ENCODE measurements around the gene HDAC6. TPM values are rescaled to one million over a fixed set of nuclear protein-coding genes. Genes with fewer than 3 reads are reported as not detected.

HDAC6 gene
- total RNA-seq, 1 experiment from 2014 or later, result 68.1 TPM

DNA sequence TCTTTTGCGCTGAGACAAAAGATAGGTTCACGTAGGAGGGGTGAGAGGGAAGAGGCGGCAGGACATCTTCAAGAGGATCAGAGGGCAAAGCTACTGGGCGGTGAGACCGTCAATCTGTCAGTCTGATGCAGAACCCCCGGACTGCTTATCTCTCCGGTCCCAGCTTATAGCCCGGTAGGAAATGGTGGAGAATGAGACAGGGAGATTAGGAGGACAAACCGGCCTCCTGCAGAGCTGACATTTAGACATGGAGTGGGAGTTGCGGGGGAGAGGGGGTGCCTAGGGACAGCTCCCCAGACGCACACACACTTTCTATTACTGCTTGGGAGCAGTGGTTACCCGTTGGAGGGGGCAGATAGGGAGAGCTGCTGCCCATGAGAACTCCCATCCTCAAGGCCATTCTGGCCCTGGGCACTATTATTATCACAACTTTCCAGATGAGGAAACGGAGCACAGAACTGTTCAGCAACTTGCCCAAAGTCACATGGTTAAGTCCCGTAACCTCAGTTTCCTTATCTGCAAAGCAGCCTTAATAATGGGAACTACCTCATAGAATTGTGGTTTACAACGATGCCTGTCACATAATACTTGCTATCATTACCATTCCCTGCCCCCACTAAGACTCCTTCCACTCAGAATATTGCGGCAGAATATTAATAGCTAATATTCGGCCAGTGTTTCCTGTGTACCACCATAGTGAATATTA, 1.1 kb upstream of the HDAC6 start:
- Mint-ChIP-seq H3K27me3 (ENCODE audit: unreplicated experiment) (no peaks in the 10 kb centered on the region), H3K4me3 (ENCODE audit: low read depth, unreplicated experiment) (peak overlapping the region; percentile 95), H3K36me3 (ENCODE audit: insufficient read depth, unreplicated experiment) (peaks cover 45% of the 10 kb centered on the region), H3K27ac (ENCODE audit: unreplicated experiment) (peak overlapping the region; percentile 98), H3K4me1 (ENCODE audit: low read depth, unreplicated experiment) (peaks cover 24% of the 10 kb centered on the region), H3K9me3 (ENCODE audit: low read depth, unreplicated experiment) (no peaks in the 10 kb centered on the region)
- no peak for DNase-seq
- TF ChIP-seq, protein P1, sequence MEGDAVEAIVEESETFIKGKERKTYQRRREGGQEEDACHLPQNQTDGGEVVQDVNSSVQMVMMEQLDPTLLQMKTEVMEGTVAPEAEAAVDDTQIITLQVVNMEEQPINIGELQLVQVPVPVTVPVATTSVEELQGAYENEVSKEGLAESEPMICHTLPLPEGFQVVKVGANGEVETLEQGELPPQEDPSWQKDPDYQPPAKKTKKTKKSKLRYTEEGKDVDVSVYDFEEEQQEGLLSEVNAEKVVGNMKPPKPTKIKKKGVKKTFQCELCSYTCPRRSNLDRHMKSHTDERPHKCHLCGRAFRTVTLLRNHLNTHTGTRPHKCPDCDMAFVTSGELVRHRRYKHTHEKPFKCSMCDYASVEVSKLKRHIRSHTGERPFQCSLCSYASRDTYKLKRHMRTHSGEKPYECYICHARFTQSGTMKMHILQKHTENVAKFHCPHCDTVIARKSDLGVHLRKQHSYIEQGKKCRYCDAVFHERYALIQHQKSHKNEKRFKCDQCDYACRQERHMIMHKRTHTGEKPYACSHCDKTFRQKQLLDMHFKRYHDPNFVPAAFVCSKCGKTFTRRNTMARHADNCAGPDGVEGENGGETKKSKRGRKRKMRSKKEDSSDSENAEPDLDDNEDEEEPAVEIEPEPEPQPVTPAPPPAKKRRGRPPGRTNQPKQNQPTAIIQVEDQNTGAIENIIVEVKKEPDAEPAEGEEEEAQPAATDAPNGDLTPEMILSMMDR (IDR thresholded peaks at IDR 0.05; ENCODE audit: unreplicated experiment), result no peak
- TSS peak; percentile 96 for BruUV-seq (replicated peaks)
- CTCF ChIA-PET, result interaction anchor here (1.3 to 1.4 kb wide), 2 partner anchors 243 to 390 kb away, joined by 3 to 4 read pairs; partner anchors contain the start of gene TFE3
- intact Hi-C loops (cut with micrococcal nuclease; ENCODE audit: unreplicated experiment), result loop anchor here (10.0 kb wide), 2 partner anchors 114 to 244 kb away; partner anchors contain the start of genes PIM2, SLC35A2 and TFE3

DNA sequence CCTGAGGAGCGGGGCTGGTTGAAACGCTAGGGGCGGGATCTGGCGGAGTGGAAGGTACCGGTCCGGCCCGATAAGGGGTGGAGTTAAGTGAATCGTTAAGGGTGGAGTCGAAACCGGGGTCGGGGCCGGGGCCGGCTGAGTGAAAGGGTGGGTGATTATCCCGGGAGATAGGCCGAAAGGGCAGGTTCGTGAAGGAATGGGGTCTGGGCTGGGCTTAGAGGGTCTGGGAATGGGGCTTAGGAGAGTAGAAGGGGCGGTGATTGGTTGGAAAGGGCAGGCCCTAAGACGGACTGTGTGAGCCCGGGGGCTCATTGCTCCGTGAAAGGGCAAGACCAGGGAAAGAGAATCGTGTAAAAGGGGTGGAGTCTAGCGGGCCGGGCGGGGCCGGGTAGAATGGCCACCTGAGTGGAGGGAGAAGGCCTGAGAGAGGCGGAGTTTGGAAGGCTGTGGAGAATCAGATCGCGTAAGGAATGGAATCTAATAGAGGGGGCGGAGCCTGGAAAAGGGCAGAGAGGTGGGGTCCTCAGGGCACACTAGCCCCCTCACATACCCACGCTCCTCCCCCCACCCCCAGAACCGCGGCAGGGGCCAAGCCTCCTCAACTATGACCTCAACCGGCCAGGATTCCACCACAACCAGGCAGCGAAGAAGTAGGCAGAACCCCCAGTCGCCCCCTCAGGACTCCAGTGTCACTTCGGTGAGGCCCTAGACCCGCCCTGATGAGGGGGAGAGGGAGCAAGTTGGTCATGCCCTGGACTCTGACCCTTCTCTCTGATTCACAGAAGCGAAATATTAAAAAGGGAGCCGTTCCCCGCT, 430 bp downstream of the HDAC6 start:
- peak; percentile 88 for DNase-seq
- H3K36me3 Mint-ChIP-seq (ENCODE audit: insufficient read depth, unreplicated experiment), result peaks cover 45% of the 10 kb centered on the region
- intact Hi-C loops (cut with micrococcal nuclease; ENCODE audit: unreplicated experiment), result loop anchor here (10.0 kb wide), 2 partner anchors 113 to 243 kb away; partner anchors contain the start of genes PIM2, SLC35A2 and TFE3
- CTCF ChIA-PET, result interaction anchor here (0.6 to 1.4 kb wide), 3 partner anchors 33 to 389 kb away, joined by 3 to 4 read pairs (median 3); partner anchors contain the start of genes PCSK1N and TFE3
- no peaks in the 10 kb centered on the region for H3K27me3 Mint-ChIP-seq (ENCODE audit: unreplicated experiment)
- BruUV-seq (replicated peaks), result no TSS peak
- peak overlapping the region; percentile 95 for H3K4me3 Mint-ChIP-seq (ENCODE audit: low read depth, unreplicated experiment)
- TF ChIP-seq, protein P1 (IDR thresholded peaks at IDR 0.05; ENCODE audit: unreplicated experiment), result no peak
- peak overlapping the region; percentile 98 for H3K27ac Mint-ChIP-seq (ENCODE audit: unreplicated experiment)
- peaks cover 18% of the 10 kb centered on the region for H3K4me1 Mint-ChIP-seq (ENCODE audit: low read depth, unreplicated experiment)
- H3K9me3 Mint-ChIP-seq (ENCODE audit: low read depth, unreplicated experiment), result no peaks in the 10 kb centered on the region

DNA sequence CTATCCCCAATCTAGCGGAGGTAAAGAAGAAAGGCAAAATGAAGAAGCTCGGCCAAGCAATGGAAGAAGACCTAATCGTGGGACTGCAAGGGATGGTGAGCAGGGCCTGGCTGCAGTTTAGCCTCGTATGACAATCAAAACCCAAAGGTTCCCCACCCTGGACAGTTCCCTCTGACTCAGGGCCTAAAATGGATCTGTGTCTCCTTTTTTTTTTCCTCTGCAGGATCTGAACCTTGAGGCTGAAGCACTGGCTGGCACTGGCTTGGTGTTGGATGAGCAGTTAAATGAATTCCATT, 986 bp downstream of the HDAC6 start:
- H3K27ac Mint-ChIP-seq (ENCODE audit: unreplicated experiment), result peak overlapping the region; percentile 98
- TF ChIP-seq, protein P1 (IDR thresholded peaks at IDR 0.05; ENCODE audit: unreplicated experiment), result no peak
- H3K4me1 Mint-ChIP-seq (ENCODE audit: low read depth, unreplicated experiment), result peaks cover 18% of the 10 kb centered on the region
- no TSS peak for BruUV-seq (replicated peaks)
- intact Hi-C loops (cut with micrococcal nuclease; ENCODE audit: unreplicated experiment), result loop anchor here (10.0 kb wide), 2 partner anchors 112 to 242 kb away; partner anchors contain the start of genes PIM2, SLC35A2 and TFE3
- peaks cover 45% of the 10 kb centered on the region for H3K36me3 Mint-ChIP-seq (ENCODE audit: insufficient read depth, unreplicated experiment)
- H3K27me3 Mint-ChIP-seq (ENCODE audit: unreplicated experiment), result no peaks in the 10 kb centered on the region
- CTCF ChIA-PET, result no interaction called here
- no peaks in the 10 kb centered on the region for H3K9me3 Mint-ChIP-seq (ENCODE audit: low read depth, unreplicated experiment)
- DNase-seq, result no peak
- H3K4me3 Mint-ChIP-seq (ENCODE audit: low read depth, unreplicated experiment), result peak overlapping the region; percentile 95

DNA sequence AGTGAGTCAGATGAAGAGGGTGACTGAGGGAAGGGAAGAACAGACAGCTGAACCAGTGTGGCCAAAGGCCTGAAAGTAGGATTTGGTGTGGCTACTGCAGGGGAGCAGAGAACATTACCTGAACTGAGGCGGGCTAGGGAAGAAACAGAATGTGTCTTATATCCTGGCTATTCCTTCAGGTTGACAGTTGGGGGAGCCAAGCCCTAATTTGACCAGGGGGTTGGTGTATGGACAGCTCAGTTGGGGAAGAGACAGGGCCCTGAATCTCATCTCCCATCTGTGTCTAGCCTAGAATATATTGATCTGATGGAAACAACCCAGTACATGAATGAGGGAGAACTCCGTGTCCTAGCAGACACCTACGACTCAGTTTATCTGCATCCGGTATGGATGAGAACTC, 4.2 kb downstream of the HDAC6 start:
- H3K36me3 Mint-ChIP-seq (ENCODE audit: insufficient read depth, unreplicated experiment), result peaks cover 34% of the 10 kb centered on the region
- H3K27me3 Mint-ChIP-seq (ENCODE audit: unreplicated experiment), result no peaks in the 10 kb centered on the region
- peaks cover 8% of the 10 kb centered on the region for H3K4me1 Mint-ChIP-seq (ENCODE audit: low read depth, unreplicated experiment)
- BruUV-seq (replicated peaks), result no TSS peak
- no peak for DNase-seq
- no peak overlapping the region for H3K27ac Mint-ChIP-seq (ENCODE audit: unreplicated experiment)
- TF ChIP-seq, protein P1 (IDR thresholded peaks at IDR 0.05; ENCODE audit: unreplicated experiment), result no peak
- CTCF ChIA-PET, result interaction anchor here (0.6 kb wide), 1 partner anchor 135 kb away, joined by 3 read pairs; no protein-coding TSS in a partner anchor
- no peak overlapping the region for H3K4me3 Mint-ChIP-seq (ENCODE audit: low read depth, unreplicated experiment)
- intact Hi-C loops (cut with micrococcal nuclease; ENCODE audit: unreplicated experiment), result loop anchor here (10.0 kb wide), 2 partner anchors 109 to 239 kb away; partner anchors contain the start of genes PIM2, SLC35A2 and TFE3
- no peaks in the 10 kb centered on the region for H3K9me3 Mint-ChIP-seq (ENCODE audit: low read depth, unreplicated experiment)
